T-cell (primary cell): ENCODE data around the gene ZNF442. TPM values are rescaled to one million over a fixed set of nuclear protein-coding genes. Genes with fewer than 3 reads are reported as not detected.

Source experiments
- total RNA-seq, 35 experiments: library from RNA in 6 of 35; stranded (reverse) in 6 of 35; fragments of 120-200 nt in 1 of 35; gene quantifications; one replicate each; pipeline versions ENCODE4 v1.2.1 to v1.2.4 and lab custom pipeline; 2013 to 2026

The ZNF442 gene
- total RNA-seq, 5 donors from 2014 or later (not counting 1 experiment from before 2014, with no cell fraction given), result 0.98 to 3.8 (median 2.4) TPM

Other genes starting within 250 kb of the ZNF442 start
- 1 to 10 TPM in 4 of 5 donors, not detected in 1; 2.2 to 8.8 (median 6.0) TPM for gene ZNF20, start 225.3 kb downstream of the ZNF442 start, total RNA-seq
- gene ZNF625, start 208.9 kb downstream of the ZNF442 start, total RNA-seq, result 1 to 10 TPM; 1.2 to 3.5 (median 2.0) TPM
- gene ZNF136, start 202.6 kb downstream of the ZNF442 start, total RNA-seq, result 10 to 100 TPM; 20.2 to 39.3 (median 22.7) TPM
- 10 to 100 TPM; 22.8 to 65.1 (median 58.5) TPM for gene ZNF44, start 70.8 kb downstream of the ZNF442 start, total RNA-seq
- gene ZNF563, start 32.0 kb downstream of the ZNF442 start, total RNA-seq, result 10 to 100 TPM in 3 of 5 donors, 1 to 10 TPM in 2; 2.8 to 15.6 (median 13.9) TPM
- 1 to 10 TPM; 2.2 to 9.8 (median 8.1) TPM for gene ZNF799, start 35.6 kb upstream of the ZNF442 start, total RNA-seq
- 1 to 10 TPM; 3.9 to 6.2 (median 4.5) TPM for gene ZNF443, start 75.3 kb upstream of the ZNF442 start, total RNA-seq
- 1 to 10 TPM; 2.4 to 5.3 (median 5.1) TPM for gene ZNF709, start 119.1 kb upstream of the ZNF442 start, total RNA-seq
- 10 to 100 TPM; 14.2 to 21.8 (median 20.8) TPM for gene ZNF564, start 185.8 kb upstream of the ZNF442 start, total RNA-seq
- gene ZNF490, start 245.1 kb upstream of the ZNF442 start, total RNA-seq, result 10 to 100 TPM; 11.8 to 14.0 (median 12.4) TPM
- gene ZNF791, start 245.2 kb upstream of the ZNF442 start, total RNA-seq, result 10 to 100 TPM; 33.4 to 54.6 (median 43.9) TPM